DLD1 (cell line): ENCODE measurements around the gene ABCC6.
"Not testable (repeated sequence)": the region's sequence is repeated elsewhere in the genome, so short reads cannot be mapped to it uniquely, and the experiment has no call there.

Experiments
- in situ Hi-C: cut with HindIII; loops from 2 replicates; pipeline ENCODE4 v1.10.0; 2017; ENCODE audit warnings: low sequenced_read_pairs

Gene ABCC6

GRCh38 chr16:16222850-16223661 is at the start of gene ABCC6:
TSS of gene ABCC6 (minus strand) at chr16:16223494. CDS start at chr16:16223434, 60 bp downstream.
- in situ Hi-C loops: not testable (repeated sequence)

- in situ Hi-C loops: not testable (repeated sequence)
These were observed 49.4 kb upstream of the ABCC6 start for GRCh38 chr16:16272573-16273221.

- in situ Hi-C loops: not testable (repeated sequence)
These were observed 48.4 kb upstream of the ABCC6 start for GRCh38 chr16:16271658-16272057.

- in situ Hi-C loops: not testable (repeated sequence)
These were observed 45.0 kb upstream of the ABCC6 start for GRCh38 chr16:16268185-16268808.

GRCh38 chr16:16267708-16268107 is 44.4 kb upstream of the ABCC6 start:
- in situ Hi-C loops: not testable (repeated sequence)

- in situ Hi-C loops: not testable (repeated sequence)
These were observed 41.8 kb upstream of the ABCC6 start for GRCh38 chr16:16265044-16265443.

GRCh38 chr16:16263947-16264346 is 40.7 kb upstream of the ABCC6 start:
- in situ Hi-C loops: not testable (repeated sequence)

- in situ Hi-C loops: not testable (repeated sequence)
These were observed 39.8 kb upstream of the ABCC6 start for GRCh38 chr16:16262954-16263555.

GRCh38 chr16:16259971-16260370 is 36.7 kb upstream of the ABCC6 start:
- in situ Hi-C loops: not testable (repeated sequence)

GRCh38 chr16:16258822-16259221 is 35.5 kb upstream of the ABCC6 start:
- in situ Hi-C loops: not testable (repeated sequence)

- in situ Hi-C loops: not testable (repeated sequence)
These were observed 34.1 kb upstream of the ABCC6 start for GRCh38 chr16:16257301-16257923.

GRCh38 chr16:16252377-16252776 is 29.1 kb upstream of the ABCC6 start:
- in situ Hi-C loops: not testable (repeated sequence)

- in situ Hi-C loops: not testable (repeated sequence)
These were observed 26.5 kb upstream of the ABCC6 start for GRCh38 chr16:16249621-16250330.

- in situ Hi-C loops: not testable (repeated sequence)
These were observed 24.1 kb upstream of the ABCC6 start for GRCh38 chr16:16247439-16247838.

GRCh38 chr16:16246578-16247262 is 23.4 kb upstream of the ABCC6 start:
- in situ Hi-C loops: not testable (repeated sequence)

GRCh38 chr16:16243886-16244285 is 20.6 kb upstream of the ABCC6 start:
- in situ Hi-C loops: not testable (repeated sequence)

GRCh38 chr16:16240667-16241066 is 17.4 kb upstream of the ABCC6 start:
- in situ Hi-C loops: not testable (repeated sequence)

- in situ Hi-C loops: not testable (repeated sequence)
These were observed 14.4 kb upstream of the ABCC6 start for GRCh38 chr16:16237738-16238137.

- in situ Hi-C loops: not testable (repeated sequence)
These were observed 13.8 kb upstream of the ABCC6 start for GRCh38 chr16:16237071-16237470.

GRCh38 chr16:16232692-16233061 is 9.4 kb upstream of the ABCC6 start:
- in situ Hi-C loops: not testable (repeated sequence)
